Suppressor macrophage treated with lipopolysaccharide for 4 hours (primary cell): ENCODE results near the gene C3orf52.
"Not testable (repeated sequence)": the region's sequence is repeated elsewhere in the genome, so short reads cannot be mapped to it uniquely, and the experiment has no call there.

Source experiments
- DNase-seq: peaks from one replicate; pipeline ENCODE4 v3.0.0-alpha.2; 2020

C3orf52 gene, protein sequence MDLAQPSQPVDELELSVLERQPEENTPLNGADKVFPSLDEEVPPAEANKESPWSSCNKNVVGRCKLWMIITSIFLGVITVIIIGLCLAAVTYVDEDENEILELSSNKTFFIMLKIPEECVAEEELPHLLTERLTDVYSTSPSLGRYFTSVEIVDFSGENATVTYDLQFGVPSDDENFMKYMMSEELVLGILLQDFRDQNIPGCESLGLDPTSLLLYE

GRCh38 chr3:112086076-112086854 lies at the start of gene C3orf52:
TSS of gene C3orf52 (plus strand) at chr3:112086389. CDS start at chr3:112086408, 19 bp downstream.
- peak; percentile 69 for DNase-seq

GRCh38 chr3:112037194-112037593 lies 49.0 kb upstream of the C3orf52 start:
- DNase-seq = not testable (repeated sequence)

DNA sequence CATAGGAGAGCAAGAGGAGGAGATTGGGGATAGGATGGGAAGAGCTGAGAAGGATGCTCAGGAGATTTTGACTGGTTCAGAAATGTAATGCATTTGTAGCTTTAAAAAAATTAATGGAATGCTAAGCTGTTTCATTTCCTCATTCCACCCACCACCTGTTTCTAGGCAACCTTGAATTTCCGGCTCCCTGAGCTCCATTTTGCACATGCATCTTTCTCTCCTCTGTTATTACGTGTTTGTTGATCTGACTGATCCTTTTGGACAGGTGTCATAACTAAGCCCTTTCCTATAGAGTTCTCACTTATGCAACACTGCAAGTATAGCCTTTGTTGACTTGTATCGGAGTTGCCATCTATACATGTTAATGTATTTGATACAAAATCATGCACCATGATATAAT lies 47.3 kb upstream of the C3orf52 start:
- DNase-seq = no peak

GRCh38 chr3:112041321-112041720 lies 44.9 kb upstream of the C3orf52 start:
- no peak for DNase-seq

- no peak for DNase-seq
Observed at GRCh38 chr3:112042842-112043280, 43.3 kb upstream of the C3orf52 start.

DNA sequence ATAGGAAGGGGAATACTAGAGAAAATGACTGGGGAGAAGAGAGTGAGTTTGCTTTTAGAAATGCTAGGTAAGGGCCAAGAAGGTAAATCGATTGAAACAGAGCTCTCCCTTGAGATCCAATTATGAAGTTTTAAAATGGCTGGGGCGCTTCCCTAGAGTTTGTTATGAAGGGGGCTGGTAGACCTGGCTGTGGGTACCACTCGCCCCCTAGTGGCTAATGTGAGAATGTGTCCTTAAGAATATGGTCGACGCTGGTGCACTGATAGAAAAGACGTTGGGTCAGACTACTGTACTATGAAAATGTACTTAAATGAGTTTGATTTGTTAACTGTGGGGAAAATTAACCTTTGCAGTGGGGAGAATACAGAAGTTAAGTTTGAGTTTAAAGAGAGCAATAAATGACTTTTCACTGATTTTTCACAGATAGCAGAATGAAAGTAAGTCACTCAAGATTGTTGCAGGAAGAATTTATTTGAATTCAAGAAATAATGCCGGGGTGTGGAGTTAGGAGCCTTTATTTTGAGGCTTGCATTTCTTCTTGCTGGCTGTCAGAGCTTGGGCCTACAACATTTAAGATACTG lies 42.5 kb upstream of the C3orf52 start:
- peak; percentile 72 for DNase-seq

GRCh38 chr3:112046599-112046998 lies 39.6 kb upstream of the C3orf52 start:
- no peak for DNase-seq

DNA sequence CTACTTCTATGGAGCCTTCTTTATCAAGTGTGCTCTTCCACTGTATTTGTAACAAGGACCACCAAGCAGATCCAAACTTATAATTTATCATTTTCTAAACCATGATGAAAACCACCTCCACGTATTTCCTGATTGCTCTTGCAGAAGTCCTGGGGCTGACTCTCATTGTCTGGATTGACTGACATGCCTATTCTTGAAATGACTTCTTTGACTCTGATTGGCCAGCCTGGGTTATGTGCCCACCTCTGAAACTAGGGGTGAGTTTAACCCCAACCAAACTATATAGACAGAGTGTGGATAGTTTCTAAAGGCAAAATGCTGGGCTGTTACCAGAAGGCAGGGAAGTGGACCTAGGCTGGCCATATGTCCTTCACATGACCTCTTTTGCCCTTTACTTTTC lies 38.9 kb upstream of the C3orf52 start:
- DNase-seq = no peak

DNA sequence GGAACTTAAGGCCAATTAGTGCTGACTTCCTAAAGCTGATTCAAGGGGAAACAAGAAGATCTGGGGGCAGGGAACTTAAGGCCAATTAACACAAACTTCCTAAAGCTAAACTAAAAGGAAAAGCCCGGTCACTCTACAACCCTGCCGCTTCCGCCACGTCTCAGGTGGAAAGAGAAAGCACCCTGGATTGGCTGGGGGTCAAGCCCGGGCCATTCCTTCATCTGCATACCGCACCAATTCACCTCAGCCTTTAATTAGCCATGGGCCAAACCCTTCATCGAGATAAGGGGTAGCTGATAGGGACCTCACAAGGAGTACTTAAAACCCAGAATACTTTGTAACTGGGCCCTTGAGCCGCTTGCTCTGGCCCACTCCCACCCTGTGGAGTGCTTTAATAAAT lies 37.3 kb upstream of the C3orf52 start:
- DNase-seq = no peak

DNA sequence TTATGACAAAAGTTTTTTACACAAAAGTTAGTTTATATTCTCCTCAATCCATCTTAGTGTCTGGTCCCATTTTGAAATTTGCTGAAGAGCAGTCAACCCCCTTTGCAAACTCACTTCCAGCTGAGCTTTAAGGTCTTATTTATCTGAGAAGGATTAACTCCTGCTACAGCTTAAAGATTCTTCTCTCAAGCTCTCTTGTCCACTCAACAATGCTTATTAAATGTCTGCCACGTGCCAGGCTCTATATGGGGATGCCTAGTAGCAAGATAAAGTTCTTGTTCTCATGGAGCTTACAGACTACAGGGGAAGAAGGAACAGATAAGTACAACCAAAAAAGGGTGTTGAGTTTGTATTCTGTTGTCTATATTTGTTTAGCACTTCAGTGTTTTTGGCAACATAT lies 33.0 kb upstream of the C3orf52 start:
- DNase-seq = no peak

DNA sequence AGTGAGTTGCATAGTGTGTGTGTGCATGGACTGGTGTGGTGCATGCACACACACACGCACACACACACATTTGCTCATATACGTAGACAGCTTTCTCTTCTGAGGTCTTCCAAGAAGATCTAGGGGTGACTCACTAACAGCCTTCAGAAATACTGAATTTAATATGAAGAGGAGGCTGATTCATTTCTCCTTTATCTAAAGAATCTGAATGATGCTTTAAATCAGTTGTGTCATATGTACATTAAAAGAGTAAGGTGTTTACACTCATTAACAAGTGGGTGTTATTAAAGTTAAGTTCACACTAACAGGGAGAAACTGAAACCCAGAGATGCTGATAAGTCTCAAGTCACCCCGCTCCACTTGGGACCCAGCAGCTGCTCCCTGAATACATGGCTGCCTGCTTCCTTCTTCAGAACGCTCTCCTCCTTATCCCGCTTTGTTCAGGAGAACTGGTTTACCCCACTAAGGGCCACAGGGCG lies 29.7 kb upstream of the C3orf52 start:
- no peak for DNase-seq

DNA sequence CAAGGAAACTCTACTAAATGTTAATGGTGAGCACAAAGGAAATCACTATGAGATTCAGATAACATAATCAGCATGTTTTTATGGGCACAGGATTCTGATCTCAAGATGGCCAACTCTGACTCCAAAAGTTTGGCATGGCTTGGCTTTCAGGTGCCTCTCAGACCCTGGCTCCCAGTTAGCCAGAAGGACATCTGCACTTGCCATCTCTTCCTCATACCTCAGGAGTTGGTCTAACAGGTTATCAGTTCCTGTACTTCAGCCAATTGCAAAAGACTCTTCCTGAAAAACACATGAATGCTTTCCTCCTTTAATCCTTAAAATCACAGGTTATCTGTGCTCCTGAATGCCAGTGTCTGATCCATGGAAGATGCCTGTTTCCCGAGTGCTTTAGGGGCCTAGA lies 26.7 kb upstream of the C3orf52 start:
- no peak for DNase-seq

DNA sequence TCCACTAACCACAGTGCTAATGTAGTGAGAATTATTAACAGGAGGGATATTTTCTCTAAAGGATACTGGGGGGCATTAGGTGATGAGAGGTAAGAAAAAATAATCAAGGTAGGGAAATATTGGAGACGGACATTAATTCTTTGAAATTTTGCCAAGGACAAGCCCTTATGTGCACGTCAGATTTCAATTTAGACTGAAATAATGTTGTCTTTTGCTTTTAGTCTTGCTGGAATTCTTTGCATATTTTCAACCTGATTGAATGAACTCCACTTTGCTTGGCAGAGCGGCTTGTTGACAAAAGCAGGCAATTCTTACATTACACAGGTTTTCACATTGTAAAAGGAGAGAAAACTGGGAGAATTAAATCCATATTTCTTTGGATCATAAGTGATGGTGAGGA lies 25.0 kb upstream of the C3orf52 start:
- no peak for DNase-seq

DNA sequence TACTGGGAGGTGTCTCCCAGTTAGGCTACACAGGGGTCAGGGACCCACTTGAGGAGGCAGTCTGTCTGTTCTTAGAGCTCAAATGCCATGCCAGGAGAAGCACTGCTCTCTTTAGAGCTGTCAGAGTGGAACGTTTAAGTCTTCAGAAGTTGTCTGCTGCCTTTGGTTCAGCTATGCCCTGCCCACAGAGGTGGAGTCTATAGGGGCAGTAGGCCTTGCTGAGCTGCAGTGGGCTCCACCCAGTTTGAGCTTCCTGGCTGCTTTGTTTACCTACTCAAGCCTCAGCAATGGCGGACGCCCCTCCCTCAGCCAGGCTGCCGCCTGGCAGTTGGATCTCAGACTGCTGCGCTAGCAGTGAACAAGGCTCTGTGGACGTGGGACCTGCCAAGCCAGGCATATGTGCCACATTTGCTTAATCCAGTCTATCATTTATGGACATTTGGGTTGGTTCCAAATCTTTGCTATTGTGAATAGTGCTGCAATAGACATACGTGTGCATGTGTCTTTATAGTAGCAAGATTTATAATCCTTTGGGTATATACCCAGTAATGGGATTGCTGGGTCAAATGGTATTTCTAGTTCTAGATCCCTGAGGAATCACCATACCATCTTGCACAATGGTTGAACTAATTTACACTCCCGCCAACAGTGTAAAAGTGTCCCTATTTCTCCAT lies 13.7 kb upstream of the C3orf52 start:
- not testable (repeated sequence) for DNase-seq

DNA sequence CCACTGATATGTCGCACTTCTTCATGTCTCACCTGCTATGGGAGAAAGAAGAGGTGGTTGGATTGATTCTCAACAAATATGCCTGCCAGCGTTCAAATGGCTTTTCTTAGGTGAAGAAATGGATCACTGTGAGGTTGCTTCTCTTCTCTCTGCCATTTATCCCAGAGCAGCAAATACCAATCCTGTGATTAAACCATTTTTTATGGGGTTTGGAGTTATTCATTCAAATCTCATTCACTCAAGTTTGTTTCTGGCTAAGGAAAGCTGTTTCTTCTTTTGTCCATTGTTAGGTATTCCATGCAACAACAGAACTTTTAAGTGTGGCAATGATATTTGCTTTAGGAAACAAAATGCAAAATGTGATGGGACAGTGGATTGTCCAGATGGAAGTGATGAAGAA lies 12.2 kb upstream of the C3orf52 start:
- DNase-seq = no peak

GRCh38 chr3:112074616-112075497 lies 11.3 kb upstream of the C3orf52 start:
- DNase-seq = no peak

DNA sequence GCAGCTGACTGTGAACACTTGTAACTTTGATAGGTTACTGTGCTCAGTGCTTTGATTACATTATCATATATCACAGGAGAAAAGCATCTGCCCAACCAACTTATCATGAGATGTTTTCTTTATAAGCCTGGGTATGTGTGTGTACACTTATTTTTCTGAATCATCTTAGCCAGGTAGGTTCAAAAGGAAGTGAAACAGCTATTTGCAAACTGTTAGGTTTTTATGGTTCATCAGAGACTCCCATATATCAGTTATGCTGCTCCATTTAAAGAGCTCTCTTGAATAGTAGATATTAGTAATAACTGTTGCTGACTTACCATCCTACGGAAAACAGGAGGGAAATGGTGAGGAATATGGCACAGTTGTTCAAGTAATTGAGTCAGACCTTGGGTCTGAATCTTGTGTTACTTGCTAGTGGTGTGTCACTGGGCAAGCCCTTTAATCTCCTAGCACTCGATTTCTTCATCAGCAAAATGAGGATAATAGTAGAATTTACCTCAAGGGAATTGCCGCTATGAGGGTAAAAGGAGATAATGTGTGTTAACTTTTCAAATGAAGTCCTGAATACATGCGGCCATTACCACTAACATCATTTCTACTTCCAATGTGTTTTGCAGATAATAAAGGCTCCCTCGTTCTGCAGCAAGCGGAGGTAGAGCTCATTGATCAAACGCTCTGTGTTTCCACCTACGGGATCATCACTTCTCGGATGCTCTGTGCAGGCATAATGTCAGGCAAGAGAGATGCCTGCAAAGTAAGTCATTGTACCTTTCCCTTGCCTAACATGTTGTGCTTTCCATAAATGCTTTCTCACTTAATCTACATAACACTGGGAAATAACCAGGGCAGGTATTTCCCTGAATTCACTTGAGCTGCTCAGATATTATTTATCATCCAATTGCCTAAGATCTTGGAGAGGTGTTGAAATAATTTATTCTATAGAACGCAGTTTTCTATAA lies 7.8 kb upstream of the C3orf52 start:
- no peak for DNase-seq

- no peak for DNase-seq
Observed at GRCh38 chr3:112083239-112083638, 3.0 kb upstream of the C3orf52 start.

GRCh38 chr3:112084980-112085705 lies 1.0 kb upstream of the C3orf52 start:
- no peak for DNase-seq

DNA sequence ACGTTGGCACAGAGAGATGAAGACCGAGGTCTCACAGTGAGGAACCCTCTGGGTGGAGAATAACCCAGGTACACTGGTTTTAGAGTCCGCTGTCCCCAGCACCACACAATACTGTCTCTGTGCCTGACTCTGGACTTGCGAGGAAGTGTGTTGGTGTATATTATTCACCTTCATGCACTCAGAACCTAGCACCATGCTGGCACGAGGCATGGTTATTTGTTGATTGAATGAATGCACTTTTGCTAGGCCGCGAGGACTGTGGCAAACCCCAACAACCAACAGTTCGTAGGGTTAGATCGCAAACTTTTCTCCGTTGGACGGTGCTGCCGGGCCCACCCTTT lies 484 bp upstream of the C3orf52 start:
- DNase-seq = no peak
